A549 (cell line): ENCODE data around the gene KPTN.

ENCODE experiments used
- CEBPB ChIP-seq, 2 experiments: fragments of >200 bp in 1 of 2; sonication (Bioruptor Twin) in 1 of 2; formaldehyde crosslinking in 1 of 2; IDR thresholded peaks; 2 replicates each; pipeline ENCODE4 v1.6.1; 2012 to 2016
- CTCF ChIP-seq: fragments of >200 bp; sonication (Bioruptor Twin); formaldehyde crosslinking; IDR thresholded peaks from 3 replicates; pipeline ENCODE4 v1.5.1; 2016
- EP300 ChIP-seq, 2 experiments: fragments of >200 bp; sonication (Bioruptor Twin); formaldehyde crosslinking; IDR thresholded peaks; 2 replicates in 1 of 2; 3 replicates in 1 of 2; pipeline ENCODE4 v1.6.1; 2016 to 2017
- HOXB13 ChIP-seq: fragments of 250-450 bp; sonication (Bioruptor Pico); IDR thresholded peaks from 2 replicates; pipeline ENCODE4 v1.5.0; 2020; ENCODE audit warnings: low read depth, mild to moderate bottlenecking, moderate library complexity
- POLR2AphosphoS2 ChIP-seq: conservative IDR thresholded peaks from 2 replicates; pipeline ENCODE4 v1.6.1; 2012; ENCODE audit warnings: low read length, improper control_type of control experiment, inconsistent platforms
- TP53 ChIP-seq: fragments of 250-450 bp; sonication (Bioruptor Pico); IDR thresholded peaks from 2 replicates; pipeline ENCODE4 v1.5.0; 2021; ENCODE audit warnings: mild to moderate bottlenecking, moderate library complexity
- TF ChIP-seq, protein P1 (sequence below): fragments of 200-600 bp; sonication (generic); IDR thresholded peaks from 2 replicates; pipeline ENCODE4 v1.6.1; 2016; ENCODE audit warnings: antibody characterized with exemption, mild to moderate bottlenecking, moderate library complexity

- no peak for TF ChIP-seq CTCF
- no peak for TF ChIP-seq POLR2AphosphoS2
- TF ChIP-seq TP53 (CRISPR knock-in tag) = no peak
- TF ChIP-seq CEBPB (IDR thresholded peaks at IDR 0.05) = no peak
- no peak for TF ChIP-seq HOXB13 (CRISPR knock-in tag)
- TF ChIP-seq EP300 (IDR thresholded peaks at IDR 0.05) = no peak
- TF ChIP-seq, protein P1, sequence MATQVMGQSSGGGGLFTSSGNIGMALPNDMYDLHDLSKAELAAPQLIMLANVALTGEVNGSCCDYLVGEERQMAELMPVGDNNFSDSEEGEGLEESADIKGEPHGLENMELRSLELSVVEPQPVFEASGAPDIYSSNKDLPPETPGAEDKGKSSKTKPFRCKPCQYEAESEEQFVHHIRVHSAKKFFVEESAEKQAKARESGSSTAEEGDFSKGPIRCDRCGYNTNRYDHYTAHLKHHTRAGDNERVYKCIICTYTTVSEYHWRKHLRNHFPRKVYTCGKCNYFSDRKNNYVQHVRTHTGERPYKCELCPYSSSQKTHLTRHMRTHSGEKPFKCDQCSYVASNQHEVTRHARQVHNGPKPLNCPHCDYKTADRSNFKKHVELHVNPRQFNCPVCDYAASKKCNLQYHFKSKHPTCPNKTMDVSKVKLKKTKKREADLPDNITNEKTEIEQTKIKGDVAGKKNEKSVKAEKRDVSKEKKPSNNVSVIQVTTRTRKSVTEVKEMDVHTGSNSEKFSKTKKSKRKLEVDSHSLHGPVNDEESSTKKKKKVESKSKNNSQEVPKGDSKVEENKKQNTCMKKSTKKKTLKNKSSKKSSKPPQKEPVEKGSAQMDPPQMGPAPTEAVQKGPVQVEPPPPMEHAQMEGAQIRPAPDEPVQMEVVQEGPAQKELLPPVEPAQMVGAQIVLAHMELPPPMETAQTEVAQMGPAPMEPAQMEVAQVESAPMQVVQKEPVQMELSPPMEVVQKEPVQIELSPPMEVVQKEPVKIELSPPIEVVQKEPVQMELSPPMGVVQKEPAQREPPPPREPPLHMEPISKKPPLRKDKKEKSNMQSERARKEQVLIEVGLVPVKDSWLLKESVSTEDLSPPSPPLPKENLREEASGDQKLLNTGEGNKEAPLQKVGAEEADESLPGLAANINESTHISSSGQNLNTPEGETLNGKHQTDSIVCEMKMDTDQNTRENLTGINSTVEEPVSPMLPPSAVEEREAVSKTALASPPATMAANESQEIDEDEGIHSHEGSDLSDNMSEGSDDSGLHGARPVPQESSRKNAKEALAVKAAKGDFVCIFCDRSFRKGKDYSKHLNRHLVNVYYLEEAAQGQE = no peak
Measured at GRCh38 chr19:47523473-47523872, 39.5 kb upstream of the KPTN start.
